Large intestine (tissue), 12 donors: ENCODE measurements around the gene NUP98. TPM values are rescaled to one million over a fixed set of nuclear protein-coding genes. Genes with fewer than 3 reads are reported as not detected.

Source experiments
- DNase-seq, 2 donors: peaks; one replicate each; pipeline versions ENCODE4 v3.0.0 to v3.0.0-alpha.2; 2013
- H3K27ac ChIP-seq: one replicate; pipeline ENCODE4 v1.5.1; 2013; ENCODE audit warnings: low read length
- H3K27me3 ChIP-seq: 2 replicates; pipeline ENCODE4 v1.6.1; 2013; ENCODE audit warnings: low read length; ENCODE audit not compliant: control insufficient read depth, insufficient read depth
- H3K36me3 ChIP-seq: 2 replicates; pipeline ENCODE4 v1.6.1; 2013; ENCODE audit warnings: low read length; ENCODE audit not compliant: control insufficient read depth, insufficient read depth
- H3K4me1 ChIP-seq: one replicate; pipeline ENCODE4 v1.6.1; 2013; ENCODE audit warnings: low read length; ENCODE audit not compliant: control insufficient read depth, insufficient read depth
- H3K4me3 ChIP-seq: one replicate; pipeline ENCODE4 v1.5.1; 2013; ENCODE audit warnings: low read length
- H3K9me3 ChIP-seq: one replicate; pipeline ENCODE4 v1.6.1; 2013; ENCODE audit warnings: mild to moderate bottlenecking, low read depth, low read length, moderate library complexity; ENCODE audit not compliant: control insufficient read depth
- WGBS: methylation state at CpG from one replicate; pipeline ENCODE4 v1.1.5; 2013; ENCODE audit warnings: low lambda C conversion rate; ENCODE audit not compliant: insufficient coverage; 5-methylcytosine and 5-hydroxymethylcytosine counted together
- long read RNA-seq, 11 donors: transcript quantifications; one replicate each; lab custom pipeline, GENCODE V29; 2026
- polyA plus RNA-seq: library from polyadenylated mRNA; unstranded; fragments of 120-200 nt; gene quantifications from one replicate; pipeline ENCODE4 v1.2.1, GENCODE V29; 2013

The NUP98 gene
- 54.8 TPM for polyA plus RNA-seq
- long read RNA-seq, donor 1, partial matches to known transcripts = 0 of 2 reads
- long read RNA-seq, donor 1, other reads (novel, unspliced or antisense) = 0 of 2 reads
- long read RNA-seq, donor 2, partial matches to known transcripts = 16 of 20 reads
- long read RNA-seq, donor 2, other reads (novel, unspliced or antisense) = 0 of 20 reads
- long read RNA-seq, donor 3 = 0 reads
- long read RNA-seq, donor 4 = 0 reads
- long read RNA-seq, donor 5, partial matches to known transcripts = 7 of 7 reads
- long read RNA-seq, donor 5, other reads (novel, unspliced or antisense) = 0 of 7 reads
- long read RNA-seq, donor 6, partial matches to known transcripts = 13 of 13 reads
- long read RNA-seq, donor 6, other reads (novel, unspliced or antisense) = 0 of 13 reads
- long read RNA-seq, donor 7, partial matches to known transcripts = 5 of 5 reads
- long read RNA-seq, donor 7, other reads (novel, unspliced or antisense) = 0 of 5 reads
- long read RNA-seq, donor 8, partial matches to known transcripts = 56 of 90 reads
- long read RNA-seq, donor 8, other reads (novel, unspliced or antisense) = 34 of 90 reads
- long read RNA-seq, donor 9, partial matches to known transcripts = 20 of 24 reads
- long read RNA-seq, donor 9, other reads (novel, unspliced or antisense) = 0 of 24 reads
- long read RNA-seq, donor 10, full-length matches to known transcripts = 3 of 19 reads
- long read RNA-seq, donor 10, partial matches to known transcripts = 16 of 19 reads
- long read RNA-seq, donor 10, other reads (novel, unspliced or antisense) = 0 of 19 reads
- long read RNA-seq, donor 11, partial matches to known transcripts = 7 of 8 reads
- long read RNA-seq, donor 11, other reads (novel, unspliced or antisense) = 0 of 8 reads

GRCh38 chr11:3797329-3798090 lies at the start of gene NUP98:
Gene NUP98 (minus strand): TSS chr11:3797554. CDS start chr11:3782117, 15,437 bp downstream.
- WGBS = no CpG with 5 or more reads among the region's 86 CpGs
- DNase-seq = peak; percentile 100
- peaks cover 12% of the 10 kb centered on the region for H3K4me1 ChIP-seq

GRCh38 chr11:3845670-3846069 lies 48.3 kb upstream of the NUP98 start:
- no CpG with 5 or more reads among the region's 3 CpGs for WGBS
- Histone ChIP-seq H3K27me3 (no peaks in the 10 kb centered on the region), H3K27ac (no peak overlapping the region), H3K4me3 (no peak overlapping the region), H3K9me3 (no peaks in the 10 kb centered on the region), H3K36me3 (no peaks in the 10 kb centered on the region), H3K4me1 (no peaks in the 10 kb centered on the region)
- no peak for DNase-seq

More at GRCh38 chr11:3797329-3798090, at the start of gene NUP98:
- peak within 1 kb of the TSS; percentile 96 for H3K27ac ChIP-seq
- H3K27me3 ChIP-seq = no peaks in the 10 kb centered on the region
- H3K4me3 ChIP-seq = peak within 1 kb of the TSS; percentile 99
- no peaks in the 10 kb centered on the region for H3K9me3 ChIP-seq
- H3K36me3 ChIP-seq = peaks cover 22% of the 10 kb centered on the region

GRCh38 chr11:3845246-3845645 lies 47.9 kb upstream of the NUP98 start:
- no CpG with 5 or more reads among the region's 1 CpG for WGBS
- no peak overlapping the region for H3K4me3 ChIP-seq
- no peak for DNase-seq
- H3K27ac ChIP-seq = no peak overlapping the region
- H3K4me1 ChIP-seq = no peaks in the 10 kb centered on the region
- no peaks in the 10 kb centered on the region for H3K27me3 ChIP-seq
- H3K36me3 ChIP-seq = no peaks in the 10 kb centered on the region
- H3K9me3 ChIP-seq = no peaks in the 10 kb centered on the region

GRCh38 chr11:3843326-3843725 lies 46.0 kb upstream of the NUP98 start:
- no peak for DNase-seq
- Histone ChIP-seq H3K4me1 (peaks cover 7% of the 10 kb centered on the region), H3K27me3 (no peaks in the 10 kb centered on the region), H3K4me3 (no peak overlapping the region), H3K36me3 (no peaks in the 10 kb centered on the region), H3K27ac (no peak overlapping the region), H3K9me3 (no peaks in the 10 kb centered on the region)
- WGBS = 93% methylated on average over 3 of the region's 3 CpGs

- Histone ChIP-seq H3K4me1 (peaks cover 13% of the 10 kb centered on the region), H3K27ac (peak overlapping the region; percentile 92), H3K9me3 (no peaks in the 10 kb centered on the region), H3K4me3 (peak overlapping the region; percentile 76), H3K27me3 (no peaks in the 10 kb centered on the region), H3K36me3 (no peaks in the 10 kb centered on the region)
- DNase-seq = peak; percentile 85 to 92
- 90% methylated on average over 5 of the region's 44 CpGs for WGBS
Observed at GRCh38 chr11:3841426-3842350, 44.3 kb upstream of the NUP98 start.

GRCh38 chr11:3840870-3841425 lies 43.6 kb upstream of the NUP98 start, which contains the start of gene RHOG:
Gene RHOG (minus strand): TSS chr11:3840959. CDS start chr11:3828138, 12,821 bp downstream.
- Histone ChIP-seq H3K4me1 (peaks cover 13% of the 10 kb centered on the region), H3K9me3 (no peaks in the 10 kb centered on the region)
- DNase-seq = peak; percentile 60 to 85

GRCh38 chr11:3840004-3840869 lies 42.9 kb upstream of the NUP98 start:
- peaks cover 18% of the 10 kb centered on the region for H3K4me1 ChIP-seq
- no peaks in the 10 kb centered on the region for H3K27me3 ChIP-seq
- peak overlapping the region; percentile 54 for H3K27ac ChIP-seq
- H3K9me3 ChIP-seq = no peaks in the 10 kb centered on the region
- H3K4me3 ChIP-seq = peak overlapping the region; percentile 76
- no peaks in the 10 kb centered on the region for H3K36me3 ChIP-seq
- DNase-seq = peak in 1 of 2 donors; percentile 81
- no CpG with 5 or more reads among the region's 46 CpGs for WGBS

More at GRCh38 chr11:3840870-3841425, 43.6 kb upstream of the NUP98 start, which contains the start of gene RHOG:
- Histone ChIP-seq H3K27me3 (no peaks in the 10 kb centered on the region), H3K27ac (peak within 1 kb of the TSS; percentile 92), H3K36me3 (no peaks in the 10 kb centered on the region), H3K4me3 (peak within 1 kb of the TSS; percentile 76)
- WGBS = no CpG with 5 or more reads among the region's 42 CpGs

- no CpG with 5 or more reads among the region's 2 CpGs for WGBS
Observed at GRCh38 chr11:3838504-3838903, 41.1 kb upstream of the NUP98 start.

More at GRCh38 chr11:3838504-3838903, 41.1 kb upstream of the NUP98 start:
- peaks cover 30% of the 10 kb centered on the region for H3K4me1 ChIP-seq
- no peak overlapping the region for H3K4me3 ChIP-seq
- H3K36me3 ChIP-seq = no peaks in the 10 kb centered on the region
- H3K9me3 ChIP-seq = no peaks in the 10 kb centered on the region
- no peaks in the 10 kb centered on the region for H3K27me3 ChIP-seq
- no peak overlapping the region for H3K27ac ChIP-seq
- no peak for DNase-seq
